GM04504 (cell line): ENCODE data around the gene CPEB4.

ENCODE experiments used
- DNase-seq: peaks from one replicate; pipeline ENCODE4 v3.0.0-alpha.2; 2012; ENCODE audit warnings: low read depth

Gene CPEB4

DNA sequence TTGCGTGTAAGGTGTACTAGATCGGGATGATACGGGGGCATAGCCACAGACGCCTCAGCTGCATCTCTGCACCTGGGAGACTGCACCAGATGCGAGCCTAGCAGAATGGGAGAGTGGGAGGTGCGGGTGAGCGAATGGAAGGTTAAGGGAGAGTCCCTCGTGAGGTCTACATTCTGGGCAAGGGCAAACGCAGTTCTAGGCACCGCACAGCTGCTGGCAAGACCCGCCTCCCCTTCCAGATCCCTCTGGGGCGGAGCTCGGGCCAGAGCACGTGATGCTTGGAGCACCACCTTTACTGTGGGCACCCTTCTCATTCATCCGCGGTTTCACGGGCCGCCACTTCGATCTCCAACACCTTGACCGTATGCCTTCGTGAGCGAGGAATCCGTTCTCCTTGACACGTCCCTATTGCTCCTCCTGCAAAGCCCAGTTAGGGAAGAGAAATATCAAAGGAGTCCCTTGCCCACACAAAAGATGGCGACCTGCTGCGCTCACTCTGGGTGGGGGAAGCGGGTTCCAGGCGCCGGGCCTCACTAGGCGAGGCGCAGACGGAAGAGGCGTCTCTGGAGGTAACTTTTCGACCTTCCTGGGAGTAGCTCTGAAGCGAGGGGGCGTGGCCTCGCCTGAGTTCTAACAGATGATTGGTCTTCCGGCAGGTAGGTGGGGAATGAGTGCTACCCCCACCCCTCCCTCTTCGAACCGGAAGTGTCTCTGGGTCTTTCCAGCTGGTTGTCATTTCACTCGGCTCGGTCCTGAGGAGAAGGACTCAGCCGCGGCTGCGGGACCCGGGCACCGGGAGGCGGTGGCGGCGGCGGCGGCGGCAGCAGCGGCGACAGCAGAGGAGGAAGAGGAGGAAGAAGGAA, at the start of gene CPEB4:
Gene CPEB4 (plus strand): TSS at position 740 of the 863 bp plus-strand sequence. CDS start 1,385 bp downstream, outside the sequence.
- DNase-seq, result peak; percentile 99

- DNase-seq, result no peak
These were observed 48.9 kb upstream of the CPEB4 start for GRCh38 chr5:173839117-173839713.

DNA sequence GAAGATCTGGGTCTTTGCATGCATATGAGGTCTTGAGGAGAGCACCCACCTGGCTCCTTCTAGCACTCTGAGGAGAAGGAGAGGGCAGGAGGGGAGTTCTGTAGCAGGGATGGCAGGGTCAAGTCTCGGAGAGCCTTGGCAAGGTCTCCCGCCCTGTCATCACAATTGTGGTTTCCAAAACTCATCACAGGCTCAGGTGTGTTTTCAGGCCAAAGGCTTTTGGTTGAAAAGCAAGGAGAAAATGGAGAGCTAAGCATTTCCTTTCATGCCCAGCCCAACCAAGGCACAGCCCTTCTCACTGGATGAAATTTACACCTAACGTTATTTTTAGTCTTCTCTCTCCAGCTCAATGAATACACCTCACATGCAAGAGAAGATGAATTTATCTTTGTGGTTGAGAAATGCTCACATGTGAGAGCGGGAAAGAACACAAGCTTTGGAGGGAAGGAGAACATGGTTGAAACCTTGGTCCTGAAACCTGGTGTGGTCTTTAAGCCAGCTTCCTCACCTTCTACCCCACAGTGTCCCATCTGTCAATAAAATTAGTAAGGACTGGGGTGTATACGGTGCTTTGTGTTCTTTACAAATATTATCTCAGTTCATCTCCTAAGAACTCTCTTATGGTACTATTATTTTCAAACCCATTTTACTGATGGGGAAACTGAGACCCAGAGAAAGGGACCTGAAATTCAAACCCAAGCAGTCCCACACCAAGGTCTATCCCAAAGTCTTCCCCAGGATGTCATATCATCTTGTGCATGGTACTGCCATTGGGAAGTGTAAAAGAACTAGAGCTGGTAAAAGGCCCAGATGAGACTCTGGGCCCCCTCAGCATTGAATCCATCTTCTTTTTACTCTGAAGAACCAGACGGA, 47.8 kb upstream of the CPEB4 start:
- no peak for DNase-seq

DNA sequence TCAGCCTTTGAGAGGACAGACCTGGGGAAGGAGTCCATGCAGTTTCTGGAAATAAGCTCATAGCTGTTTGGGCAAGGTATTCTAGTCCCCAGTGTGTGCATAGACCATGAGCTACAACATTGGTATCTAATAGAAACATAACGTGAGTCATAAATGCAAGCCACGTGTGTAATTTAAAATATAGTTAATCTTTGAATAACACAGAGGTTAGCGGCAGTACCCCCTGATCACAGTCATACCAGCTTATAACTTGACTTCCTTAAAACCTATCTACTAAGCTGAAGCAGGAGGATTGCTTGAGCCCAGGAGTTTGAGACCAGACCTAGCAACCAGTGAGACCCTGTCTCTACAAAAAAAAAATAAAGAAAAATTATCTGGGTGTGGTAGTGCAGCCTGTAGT, 46.4 kb upstream of the CPEB4 start:
- DNase-seq, result no peak

DNA sequence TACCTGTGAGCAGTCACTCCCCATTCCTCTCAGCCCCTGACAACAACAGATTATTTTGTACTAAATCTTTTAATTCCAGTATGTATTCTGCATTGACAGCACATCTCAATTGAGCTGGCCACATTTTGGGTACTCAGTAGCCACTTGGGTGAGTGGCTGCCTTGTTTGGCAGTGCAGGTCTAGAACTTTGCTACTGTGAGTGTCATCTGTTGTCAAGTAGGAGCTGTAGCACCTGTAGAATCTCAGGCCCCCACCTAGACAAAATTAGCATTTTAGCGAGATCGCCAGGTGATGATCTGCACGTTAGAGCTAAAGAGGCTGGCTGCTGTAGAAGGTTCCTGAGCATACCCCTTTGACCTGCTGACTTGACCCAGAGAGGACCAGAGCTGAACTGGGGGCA, 44.4 kb upstream of the CPEB4 start:
- DNase-seq, result no peak

- no peak for DNase-seq
These were observed 42.8 kb upstream of the CPEB4 start for GRCh38 chr5:173845321-173845720.

GRCh38 chr5:173846929-173847501, 41.1 kb upstream of the CPEB4 start:
- DNase-seq, result no peak

DNA sequence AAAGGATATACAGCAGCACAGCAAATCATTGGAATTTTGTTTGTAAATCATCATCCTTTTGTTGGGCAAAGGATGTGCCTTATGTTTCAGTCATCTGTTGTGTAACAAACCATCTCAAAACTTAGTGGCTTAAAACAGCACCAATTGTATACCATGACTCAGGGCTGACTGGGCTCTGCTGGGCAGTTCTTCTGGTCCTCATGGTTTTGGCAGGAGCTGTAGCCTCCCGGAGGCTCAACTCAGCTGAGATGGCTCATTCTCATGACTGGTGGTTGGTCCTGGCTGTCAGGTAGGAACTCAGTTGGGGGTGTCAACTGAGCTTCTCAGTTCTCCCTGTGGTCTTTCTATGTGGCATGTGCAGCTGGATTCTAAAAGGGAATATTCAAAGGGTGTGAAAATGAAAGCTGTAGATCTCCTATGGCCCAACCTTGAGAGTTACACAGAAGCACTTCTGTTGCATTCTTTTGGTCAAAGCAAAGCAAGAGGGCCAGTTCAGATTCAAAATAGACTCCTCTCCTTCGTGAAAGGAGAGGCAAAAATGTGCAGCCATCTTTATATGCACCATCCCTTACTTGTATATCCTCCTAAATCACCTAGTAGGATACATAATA, 39.1 kb upstream of the CPEB4 start:
- DNase-seq, result no peak

- no peak for DNase-seq
These were observed 38.2 kb upstream of the CPEB4 start for GRCh38 chr5:173849908-173850307.

- DNase-seq, result no peak
These were observed 37.5 kb upstream of the CPEB4 start for GRCh38 chr5:173850659-173851058.

- DNase-seq, result no peak
These were observed 36.4 kb upstream of the CPEB4 start for GRCh38 chr5:173851595-173852243.

DNA sequence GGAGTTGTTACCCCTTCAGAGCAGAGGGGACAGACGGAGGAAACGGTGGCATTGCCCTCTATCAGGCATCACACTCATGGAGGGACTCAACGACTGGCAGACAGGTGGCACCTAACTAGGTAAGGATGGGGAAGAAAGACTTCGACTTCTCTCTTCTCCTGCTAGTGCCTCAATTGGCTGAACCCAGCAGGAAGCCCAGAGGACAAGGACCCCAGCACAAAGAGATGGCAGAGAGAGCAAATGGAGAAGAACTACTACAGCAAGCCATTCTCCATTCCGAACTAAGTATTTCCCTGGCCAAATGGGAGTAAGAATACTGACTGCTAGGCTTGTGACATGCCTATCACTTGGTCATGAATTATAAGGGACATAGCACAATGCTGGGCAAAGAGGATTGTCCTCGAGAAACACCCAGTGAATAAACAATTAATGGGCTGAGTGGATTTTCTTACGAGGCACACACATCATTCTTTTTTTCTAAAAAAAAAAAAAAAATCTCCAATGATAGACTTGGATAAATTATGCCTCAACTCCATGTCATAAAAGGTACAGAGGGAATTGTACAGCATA, 35.3 kb upstream of the CPEB4 start:
- DNase-seq, result no peak

GRCh38 chr5:173853370-173854131, 34.6 kb upstream of the CPEB4 start:
- no peak for DNase-seq

DNA sequence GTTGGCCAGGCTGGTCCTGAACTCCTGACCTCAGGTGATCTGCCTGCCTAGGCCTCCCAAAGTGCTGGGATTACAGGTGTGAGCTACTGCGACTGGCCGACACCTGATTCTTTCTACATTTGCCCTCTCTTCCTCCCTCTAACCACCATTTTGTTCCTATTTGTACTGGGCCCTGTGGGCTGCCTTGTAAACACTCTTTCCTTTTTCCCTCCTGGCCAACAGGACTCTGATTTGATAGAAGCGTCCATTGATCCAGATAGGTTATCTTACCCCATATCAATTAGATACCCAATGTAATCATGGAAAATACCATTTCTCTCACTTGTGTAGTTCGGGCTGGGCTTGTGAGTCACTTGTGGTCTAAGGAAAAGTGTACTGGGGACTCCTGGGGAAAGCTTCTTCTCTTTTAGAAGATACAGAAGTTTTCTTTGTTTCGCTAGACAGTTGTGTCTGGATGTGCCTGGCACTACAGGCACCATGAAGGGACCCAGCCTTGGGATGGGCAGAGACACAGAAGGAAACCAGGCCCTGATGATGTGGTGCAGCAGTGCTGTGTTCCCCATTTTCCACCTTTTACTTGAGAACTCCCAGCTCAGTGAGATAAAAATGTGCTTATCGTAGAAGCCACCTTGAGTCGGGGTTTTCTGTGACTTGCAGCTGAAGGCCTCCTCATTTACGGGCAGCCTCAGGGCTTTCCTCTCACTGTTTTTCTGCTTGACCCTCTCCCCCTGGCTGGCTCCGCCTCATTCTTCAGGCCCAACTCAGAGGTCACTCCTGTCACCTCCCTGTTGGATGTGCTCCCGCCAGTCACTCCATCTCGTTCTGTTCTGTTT, 32.8 kb upstream of the CPEB4 start:
- DNase-seq, result no peak

- DNase-seq, result no peak
These were observed 32.0 kb upstream of the CPEB4 start for GRCh38 chr5:173855995-173856656.

DNA sequence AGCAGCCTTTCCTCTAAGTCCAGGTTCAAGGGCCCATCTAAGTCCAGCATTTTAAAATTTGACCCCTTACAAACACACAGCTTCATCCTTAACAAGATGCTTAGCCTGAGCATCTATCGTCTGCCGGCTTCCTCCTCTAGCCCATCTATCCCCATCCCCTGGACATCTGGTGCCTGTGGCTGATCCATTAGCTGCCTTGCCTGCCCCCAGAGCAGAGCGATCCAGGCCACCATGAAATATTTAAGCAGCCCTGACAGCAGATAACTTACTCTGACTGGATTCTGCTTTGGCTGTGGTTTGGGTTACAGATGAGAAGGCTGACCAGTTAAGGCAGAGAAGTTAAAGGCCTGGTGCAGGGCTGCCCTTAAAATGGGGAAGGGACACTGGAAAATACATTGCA, 30.9 kb upstream of the CPEB4 start:
- no peak for DNase-seq

GRCh38 chr5:173858021-173858669, 30.0 kb upstream of the CPEB4 start:
- DNase-seq, result no peak
